Ovary (tissue), 9 donors: ENCODE results near the gene VWA3B. TPM values are rescaled to one million over a fixed set of nuclear protein-coding genes. Genes with fewer than 3 reads are reported as not detected.

Experiments used
- DNase-seq, 5 donors: peaks; one replicate each; pipeline ENCODE4 v3.0.0-alpha.2; 2019 to 2020
- H3K27ac ChIP-seq, 2 donors: fragments of 200-600 bp; one replicate each; pipeline versions ENCODE4 v1.5.1 to v1.8.0; 2019 to 2022
- H3K27me3 ChIP-seq: fragments of 200-600 bp; one replicate; pipeline ENCODE4 v1.8.0; 2022
- H3K36me3 ChIP-seq: fragments of 200-600 bp; sonication (generic); one replicate; pipeline ENCODE4 v1.5.1; 2019
- H3K4me1 ChIP-seq: one replicate; pipeline ENCODE4 v1.8.1; 2013; ENCODE audit warnings: mild to moderate bottlenecking, moderate library complexity; ENCODE audit not compliant: insufficient read depth
- H3K4me3 ChIP-seq: fragments of 200-600 bp; sonication (generic); one replicate; pipeline ENCODE4 v1.5.1; 2017
- H3K9me3 ChIP-seq, 2 donors: fragments of 200-600 bp in 1 of 2; sonication (generic) in 1 of 2; one replicate each; pipeline versions ENCODE4 v1.5.1 to v1.8.1; 2013 to 2019; ENCODE audit warnings: mild to moderate bottlenecking in 1 of 2, moderate library complexity in 1 of 2
- EP300 ChIP-seq: sonication (generic); formaldehyde crosslinking; IDR thresholded peaks from one replicate; pipeline ENCODE4 v1.6.1; 2017; ENCODE audit warnings: antibody characterized with exemption
- POLR2A ChIP-seq: fragments of 450-650 bp; IDR thresholded peaks from one replicate; pipeline ENCODE4 v1.6.1; 2017; ENCODE audit warnings: antibody characterized with exemption, mild to moderate bottlenecking, moderate library complexity
- WGBS, 3 donors: extraction: QIAGEN DNeasy Blood & Tissue Kit in 1 of 3; methylation state at CpG; one replicate each; pipeline versions ENCODE4 v1.1.5 to v1.1.7; 2013 to 2017; 5-methylcytosine and 5-hydroxymethylcytosine counted together
- intact Hi-C, 4 donors: fragments of 100-400 bp; cut with DNase I; formaldehyde crosslinking; loops; one replicate each; pipeline versions ENCODE4 v1.11.0 to v1.15.1; 2022 to 2023
- polyA plus RNA-seq, 2 donors: library from polyadenylated mRNA; stranded (reverse); fragments of 200-250 nt in 1 of 2; fragments of 350-450 nt in 1 of 2; fragmentation: Illumina TruSeq in 1 of 2; extraction: RNeasy Lipid Tissue Mini Kit (QIAGEN cat#74804) in 1 of 2; gene quantifications; one replicate each; pipeline ENCODE4 v1.2.3, GENCODE V29; 2013 to 2014
- total RNA-seq, 7 donors: library from RNA; depleted of rRNA in 2 of 7; stranded (reverse); fragments of >200 nt in 2 of 7; fragmentation: NEBNext Ultra II Directional in 3 of 7; extraction: Animal tissue kit (Norgen Biotek cat#: 25700) in 3 of 7; gene quantifications; one replicate each; pipeline versions ENCODE4 v1.1.0 to v1.2.4, GENCODE V29; 2016 to 2023
- TF ChIP-seq, protein P1 (sequence below), 3 donors: fragments of 450-650 bp in 2 of 3; fragments of 200-600 bp in 1 of 3; IDR thresholded peaks; one replicate each; pipeline versions ENCODE4 v1.5.1 to v1.8.0; 2016 to 2022; ENCODE audit warnings: antibody characterized with exemption in 3 of 3, mild to moderate bottlenecking in 1 of 3
- donor health status: DM: no; HTN: no; CAD: no; lungs with moderate emphysema.
- donor health status: DM: no; HTN: no; CAD: no.
- donor health status: Bipolar disorder and iron deficiency.
- donor health status: DM: yes; HTN: yes; CAD: no.
- donor health status: DM: no; HTN: no; CAD: no.
- donor health status: DM: yes; HTN: yes; CAD: no.

The VWA3B gene
- total and polyA plus RNA-seq, 9 donors, result 0.56 to 15.7 (median 1.1) TPM

DNA sequence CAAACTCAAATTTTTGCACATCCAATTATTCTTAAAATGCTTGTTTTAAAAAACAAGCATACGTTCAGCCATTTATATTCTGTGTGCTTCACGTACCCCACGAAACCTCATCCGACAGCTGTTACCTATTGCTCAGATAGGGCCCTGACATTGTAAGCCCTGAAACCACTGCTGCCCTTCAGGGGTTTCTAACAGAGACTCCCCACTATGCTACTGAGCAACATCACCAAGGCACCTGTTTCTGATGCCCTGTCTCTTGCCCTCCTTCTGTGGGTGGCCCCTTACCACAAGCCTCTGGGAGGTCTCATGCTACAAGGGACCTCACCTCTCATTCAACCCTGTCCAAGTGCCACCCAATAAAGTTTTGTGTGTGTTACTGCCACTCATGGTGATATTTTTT, 240.8 kb downstream of the VWA3B start:
- no peaks in the 10 kb centered on the region for H3K9me3 ChIP-seq
- no peaks in the 10 kb centered on the region for H3K36me3 ChIP-seq
- WGBS, 3 donors, result 88 to 93% (median 92%) methylated on average over 4 of the region's 4 CpGs
- TF ChIP-seq, protein P1, sequence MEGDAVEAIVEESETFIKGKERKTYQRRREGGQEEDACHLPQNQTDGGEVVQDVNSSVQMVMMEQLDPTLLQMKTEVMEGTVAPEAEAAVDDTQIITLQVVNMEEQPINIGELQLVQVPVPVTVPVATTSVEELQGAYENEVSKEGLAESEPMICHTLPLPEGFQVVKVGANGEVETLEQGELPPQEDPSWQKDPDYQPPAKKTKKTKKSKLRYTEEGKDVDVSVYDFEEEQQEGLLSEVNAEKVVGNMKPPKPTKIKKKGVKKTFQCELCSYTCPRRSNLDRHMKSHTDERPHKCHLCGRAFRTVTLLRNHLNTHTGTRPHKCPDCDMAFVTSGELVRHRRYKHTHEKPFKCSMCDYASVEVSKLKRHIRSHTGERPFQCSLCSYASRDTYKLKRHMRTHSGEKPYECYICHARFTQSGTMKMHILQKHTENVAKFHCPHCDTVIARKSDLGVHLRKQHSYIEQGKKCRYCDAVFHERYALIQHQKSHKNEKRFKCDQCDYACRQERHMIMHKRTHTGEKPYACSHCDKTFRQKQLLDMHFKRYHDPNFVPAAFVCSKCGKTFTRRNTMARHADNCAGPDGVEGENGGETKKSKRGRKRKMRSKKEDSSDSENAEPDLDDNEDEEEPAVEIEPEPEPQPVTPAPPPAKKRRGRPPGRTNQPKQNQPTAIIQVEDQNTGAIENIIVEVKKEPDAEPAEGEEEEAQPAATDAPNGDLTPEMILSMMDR (IDR thresholded peaks at IDR 0.05), result no peak
- no peak for TF ChIP-seq POLR2A
- no peak for TF ChIP-seq EP300
- no peak overlapping the region for H3K27ac ChIP-seq
- no peaks in the 10 kb centered on the region for H3K27me3 ChIP-seq
- no peaks in the 10 kb centered on the region for H3K4me1 ChIP-seq
- intact Hi-C loops, result no loop called here
- no peak for DNase-seq
- H3K4me3 ChIP-seq, result no peak overlapping the region

DNA sequence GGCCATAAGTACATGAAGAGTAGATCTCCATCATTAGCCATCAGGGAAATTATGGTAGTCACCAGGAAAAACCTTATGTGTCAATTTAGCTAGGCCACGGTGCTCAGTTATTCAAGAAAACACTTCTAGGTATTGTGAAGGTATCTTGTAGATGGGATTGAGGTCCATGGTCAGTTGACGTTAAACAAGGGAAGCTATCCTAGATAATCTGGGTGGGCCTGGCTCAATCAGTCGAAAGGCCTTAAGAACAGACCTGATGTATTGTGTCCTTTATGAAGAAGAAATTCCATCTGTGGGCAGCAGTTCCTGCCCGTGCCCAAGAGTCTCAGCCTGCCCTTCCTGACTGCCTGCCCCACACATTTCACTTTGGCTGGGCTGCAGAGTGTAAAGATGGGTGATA, 242.6 kb downstream of the VWA3B start:
- DNase-seq, result no peak
- Histone ChIP-seq H3K4me3 (no peak overlapping the region), H3K4me1 (no peaks in the 10 kb centered on the region), H3K9me3 (no peaks in the 10 kb centered on the region), H3K27me3 (no peaks in the 10 kb centered on the region), H3K36me3 (no peaks in the 10 kb centered on the region), H3K27ac (no peak overlapping the region)
- TF ChIP-seq, protein P1 (IDR thresholded peaks at IDR 0.05), result no peak
- no peak for TF ChIP-seq POLR2A
- no peak for TF ChIP-seq EP300
- WGBS, 3 donors, result 84 to 95% (median 86%) methylated on average over 4 of the region's 4 CpGs
- intact Hi-C loops, result no loop called here

DNA sequence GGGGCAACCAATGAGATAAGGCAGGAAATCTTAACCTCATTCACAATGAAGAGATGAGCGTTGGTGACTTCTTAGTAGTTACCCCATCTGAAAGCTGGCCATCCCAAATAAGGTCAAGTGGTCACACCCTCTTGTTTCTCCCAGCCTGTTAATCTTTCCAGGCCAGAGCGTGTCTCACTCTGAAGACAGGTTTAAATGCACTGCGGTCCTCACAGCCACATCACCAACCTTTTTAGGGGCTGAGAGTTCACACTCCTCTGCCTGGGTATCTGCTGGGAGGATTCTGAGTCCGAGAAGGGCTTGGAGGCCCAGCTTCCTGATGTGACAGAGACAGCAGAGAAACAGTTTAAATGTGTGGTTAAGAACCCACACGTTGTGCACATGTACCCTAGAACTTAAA, 246.0 kb downstream of the VWA3B start:
- Histone ChIP-seq H3K4me1 (no peaks in the 10 kb centered on the region), H3K4me3 (no peak overlapping the region), H3K27me3 (no peaks in the 10 kb centered on the region), H3K36me3 (no peaks in the 10 kb centered on the region), H3K9me3 (no peaks in the 10 kb centered on the region), H3K27ac (no peak overlapping the region)
- intact Hi-C loops, result no loop called here
- no peak for DNase-seq
- 85 to 90% (median 85%) methylated on average over 5 of the region's 5 CpGs for WGBS, 3 donors
- TF ChIP-seq, protein P1 (IDR thresholded peaks at IDR 0.05), result no peak
- no peak for TF ChIP-seq POLR2A
- no peak for TF ChIP-seq EP300

DNA sequence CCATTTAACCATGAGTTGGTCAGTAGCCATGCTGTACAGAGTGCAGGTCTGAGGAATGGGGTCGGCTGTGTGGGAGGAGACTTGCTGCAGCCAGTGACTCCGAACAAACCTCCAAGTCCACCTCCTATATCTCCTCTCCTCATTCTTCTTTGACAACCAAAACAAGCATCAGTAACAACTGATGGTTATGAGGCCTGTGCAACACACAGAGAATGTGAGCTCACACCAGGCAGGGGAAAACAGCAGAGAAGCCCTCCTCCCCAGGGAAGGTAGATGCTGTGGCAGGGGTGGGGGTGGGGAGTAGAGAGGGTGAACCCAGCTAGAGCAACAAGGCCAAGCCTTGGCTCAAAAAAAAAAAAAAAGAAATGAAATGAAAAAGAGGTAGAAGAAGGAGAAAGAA, 247.0 kb downstream of the VWA3B start:
- intact Hi-C loops, result no loop called here
- 23 to 33% (median 31%) methylated on average over 2 of the region's 2 CpGs for WGBS, 3 donors

More for the DNA sequence above, 247.0 kb downstream of the VWA3B start:
- no peaks in the 10 kb centered on the region for H3K27me3 ChIP-seq
- no peaks in the 10 kb centered on the region for H3K36me3 ChIP-seq
- TF ChIP-seq, protein P1 (IDR thresholded peaks at IDR 0.05), result no peak
- TF ChIP-seq POLR2A (no peak), EP300 (no peak)
- H3K27ac ChIP-seq, result no peak overlapping the region
- no peaks in the 10 kb centered on the region for H3K9me3 ChIP-seq
- H3K4me3 ChIP-seq, result no peak overlapping the region
- H3K4me1 ChIP-seq, result no peaks in the 10 kb centered on the region
- no peak for DNase-seq
